IPS-20b (cell line): ENCODE data around the gene ABRACL.
"Not testable (repeated sequence)": the region's sequence is repeated elsewhere in the genome, so short reads cannot be mapped to it uniquely, and the experiment has no call there.

Experiments used
- H3K27ac ChIP-seq: one replicate; pipeline ENCODE4 v1.5.1; 2013; ENCODE audit warnings: low read length
- H3K27me3 ChIP-seq: 2 replicates; pipeline ENCODE4 v1.6.1; 2013; ENCODE audit warnings: mild to moderate bottlenecking, low read length, inconsistent platforms; ENCODE audit not compliant: insufficient read depth
- H3K36me3 ChIP-seq: 2 replicates; pipeline ENCODE4 v1.6.1; 2013; ENCODE audit warnings: low read depth, mild to moderate bottlenecking, inconsistent platforms, low read length, moderate library complexity; ENCODE audit not compliant: insufficient read depth
- H3K4me1 ChIP-seq: 2 replicates; pipeline ENCODE4 v1.6.1; 2013; ENCODE audit warnings: mild to moderate bottlenecking, control low read depth, inconsistent platforms, low read length, moderate library complexity; ENCODE audit not compliant: insufficient read depth
- H3K4me3 ChIP-seq: 2 replicates; pipeline ENCODE4 v1.5.1; 2013; ENCODE audit warnings: mild to moderate bottlenecking, low read length, inconsistent platforms
- H3K9ac ChIP-seq: 2 replicates; pipeline ENCODE4 v1.6.1; 2013; ENCODE audit warnings: low read depth, mild to moderate bottlenecking, inconsistent platforms, low read length, moderate library complexity
- H3K9me3 ChIP-seq: 2 replicates; pipeline ENCODE4 v1.6.1; 2013; ENCODE audit warnings: mild to moderate bottlenecking, low read depth, low read length, inconsistent platforms; ENCODE audit not compliant: insufficient read depth

ABRACL gene

GRCh38 chr6:139044250-139044649 lies 15.7 kb downstream of the ABRACL start:
- H3K27ac ChIP-seq: no peak overlapping the region
- H3K4me3 ChIP-seq: no peak overlapping the region
- H3K9ac ChIP-seq: no peak overlapping the region
- no peaks in the 10 kb centered on the region for H3K27me3 ChIP-seq
- H3K36me3 ChIP-seq: peaks cover 45% of the 10 kb centered on the region
- H3K9me3 ChIP-seq: no peaks in the 10 kb centered on the region
- peaks cover 3% of the 10 kb centered on the region; the same call in 1 of the 2 replicates for H3K4me1 ChIP-seq

- Histone ChIP-seq H3K9ac (no peak overlapping the region), H3K27me3 (no peaks in the 10 kb centered on the region), H3K27ac (no peak overlapping the region), H3K4me3 (no peak overlapping the region), H3K4me1 (peaks cover 3% of the 10 kb centered on the region; the same call in 1 of the 2 replicates), H3K36me3 (peaks cover 14% of the 10 kb centered on the region), H3K9me3 (no peaks in the 10 kb centered on the region)
These were observed 19.1 kb downstream of the ABRACL start for GRCh38 chr6:139047677-139048076.

GRCh38 chr6:139048912-139049311 lies 20.4 kb downstream of the ABRACL start:
- H3K4me3 ChIP-seq, H3K4me1 ChIP-seq, H3K9ac ChIP-seq, H3K36me3 ChIP-seq, H3K27me3 ChIP-seq, H3K9me3 ChIP-seq, H3K27ac ChIP-seq: not testable (repeated sequence)

- not testable (repeated sequence) for H3K4me1 ChIP-seq, H3K9me3 ChIP-seq, H3K9ac ChIP-seq, H3K27ac ChIP-seq, H3K27me3 ChIP-seq, H3K4me3 ChIP-seq, H3K36me3 ChIP-seq
These were observed 21.7 kb downstream of the ABRACL start for GRCh38 chr6:139050131-139050769.

- no peak overlapping the region for H3K27ac ChIP-seq
- H3K9me3 ChIP-seq: no peaks in the 10 kb centered on the region
- H3K9ac ChIP-seq: no peak overlapping the region
- H3K4me3 ChIP-seq: no peak overlapping the region
- no peaks in the 10 kb centered on the region for H3K4me1 ChIP-seq
- H3K27me3 ChIP-seq: no peaks in the 10 kb centered on the region
- no peaks in the 10 kb centered on the region for H3K36me3 ChIP-seq
These were observed 22.3 kb downstream of the ABRACL start for GRCh38 chr6:139050770-139051313.

- Histone ChIP-seq H3K27ac (no peak overlapping the region), H3K27me3 (no peaks in the 10 kb centered on the region), H3K4me1 (no peaks in the 10 kb centered on the region), H3K4me3 (no peak overlapping the region), H3K36me3 (no peaks in the 10 kb centered on the region), H3K9me3 (no peaks in the 10 kb centered on the region), H3K9ac (no peak overlapping the region)
These were observed 23.0 kb downstream of the ABRACL start for GRCh38 chr6:139051396-139052060.

- H3K27ac ChIP-seq: no peak overlapping the region
- H3K9ac ChIP-seq: no peak overlapping the region
- no peak overlapping the region for H3K4me3 ChIP-seq
- no peaks in the 10 kb centered on the region for H3K9me3 ChIP-seq
- H3K4me1 ChIP-seq: no peaks in the 10 kb centered on the region
- no peaks in the 10 kb centered on the region for H3K27me3 ChIP-seq
- H3K36me3 ChIP-seq: no peaks in the 10 kb centered on the region
These were observed 24.8 kb downstream of the ABRACL start for GRCh38 chr6:139053382-139053781.

GRCh38 chr6:139054001-139054400 lies 25.5 kb downstream of the ABRACL start:
- no peaks in the 10 kb centered on the region for H3K4me1 ChIP-seq
- no peaks in the 10 kb centered on the region for H3K27me3 ChIP-seq
- H3K4me3 ChIP-seq: no peak overlapping the region

GRCh38 chr6:139055709-139056108 lies 27.2 kb downstream of the ABRACL start:
- Histone ChIP-seq H3K9me3 (no peaks in the 10 kb centered on the region), H3K27ac (no peak overlapping the region), H3K4me3 (no peak overlapping the region), H3K36me3 (no peaks in the 10 kb centered on the region), H3K9ac (no peak overlapping the region), H3K4me1 (no peaks in the 10 kb centered on the region), H3K27me3 (no peaks in the 10 kb centered on the region)

More at GRCh38 chr6:139054001-139054400, 25.5 kb downstream of the ABRACL start:
- no peak overlapping the region for H3K9ac ChIP-seq
- H3K9me3 ChIP-seq: no peaks in the 10 kb centered on the region
- no peaks in the 10 kb centered on the region for H3K36me3 ChIP-seq
- no peak overlapping the region for H3K27ac ChIP-seq

GRCh38 chr6:139058029-139058428 lies 29.5 kb downstream of the ABRACL start:
- Histone ChIP-seq H3K27ac (no peak overlapping the region), H3K9me3 (no peaks in the 10 kb centered on the region)

GRCh38 chr6:139060332-139060731 lies 31.8 kb downstream of the ABRACL start:
- H3K9me3 ChIP-seq: no peaks in the 10 kb centered on the region
- no peak overlapping the region for H3K27ac ChIP-seq
- no peak overlapping the region for H3K9ac ChIP-seq
- no peaks in the 10 kb centered on the region for H3K4me1 ChIP-seq
- H3K4me3 ChIP-seq: no peak overlapping the region
- no peaks in the 10 kb centered on the region for H3K36me3 ChIP-seq
- no peaks in the 10 kb centered on the region for H3K27me3 ChIP-seq

More at GRCh38 chr6:139058029-139058428, 29.5 kb downstream of the ABRACL start:
- Histone ChIP-seq H3K27me3 (no peaks in the 10 kb centered on the region), H3K36me3 (no peaks in the 10 kb centered on the region), H3K4me3 (no peak overlapping the region), H3K9ac (no peak overlapping the region), H3K4me1 (no peaks in the 10 kb centered on the region)
